ENCODE measurements around the gene LASP1NB. TPM values are rescaled to one million over a fixed set of nuclear protein-coding genes. Genes with fewer than 3 reads are reported as not detected.
A peak's percentile ranks its signal among the peaks of the same experiment; 100 is the strongest.
"Not testable (repeated sequence)": the region's sequence is repeated elsewhere in the genome, so short reads cannot be mapped to it uniquely, and the experiment has no call there.

The LASP1NB gene

GRCh38 chr17:38970804-38971203, 45.4 kb downstream of the LASP1NB start:
- Mint-ChIP-seq H3K27ac (no peak overlapping the region), H3K27me3 (ENCODE audit: insufficient read depth) (peaks cover 2% of the 10 kb centered on the region; the same call in 1 of the 2 replicates), H3K36me3 (ENCODE audit: low read depth) (no peaks in the 10 kb centered on the region), H3K9me3 (no peaks in the 10 kb centered on the region), H3K4me3 (no peak overlapping the region), H3K4me1 (ENCODE audit: low read depth) (no peaks in the 10 kb centered on the region)
- TF ChIP-seq CTCF (IDR thresholded peaks at IDR 0.05): no peak
- DNase-seq: no peak

GRCh38 chr17:38976187-38976551, 50.8 kb downstream of the LASP1NB start:
- H3K4me3 Mint-ChIP-seq; H3K27me3 Mint-ChIP-seq (ENCODE audit: insufficient read depth); H3K9me3 Mint-ChIP-seq; H3K36me3 Mint-ChIP-seq (ENCODE audit: low read depth): not testable (repeated sequence)
- Mint-ChIP-seq H3K4me1 (ENCODE audit: low read depth) (peaks cover 13% of the 10 kb centered on the region), H3K27ac (peak overlapping the region; percentile 68)
- peak; percentile 48 for DNase-seq

GRCh38 chr17:38978180-38978579, 52.8 kb downstream of the LASP1NB start:
- peaks cover 29% of the 10 kb centered on the region for H3K4me1 Mint-ChIP-seq (ENCODE audit: low read depth)
- no peaks in the 10 kb centered on the region for H3K36me3 Mint-ChIP-seq (ENCODE audit: low read depth)
- TF ChIP-seq CTCF (IDR thresholded peaks at IDR 0.05): no peak
- no peak overlapping the region for H3K27ac Mint-ChIP-seq
- DNase-seq: no peak
- H3K4me3 Mint-ChIP-seq: no peak overlapping the region
- 0 out of 2 replicates have a peak, but pooled peaks cover 2% of the 10 kb centered on the region for H3K27me3 Mint-ChIP-seq (ENCODE audit: insufficient read depth)
- H3K9me3 Mint-ChIP-seq: no peaks in the 10 kb centered on the region

Small RNA genes lying within 50 kb of the gene (microRNA-seq; reads per million reads assigned to microRNA genes)
- gene MIR6779: 3.1 reads per million

Other genes with a start within 250 kb of the LASP1NB start
- 10 to 100 TPM; 26.5 to 31.5 (median 30.2) TPM for gene MLLT6, start 220.3 kb upstream of the LASP1NB start, total RNA-seq (2021; fragmentation: NEBNext Ultra II Directional; extraction: Animal tissue kit (Norgen Biotek cat#: 25700))
- 10 to 100 TPM; 35.0 to 38.7 (median 36.6) TPM for gene CISD3, start 195.3 kb upstream of the LASP1NB start, total RNA-seq (2021; fragmentation: NEBNext Ultra II Directional; extraction: Animal tissue kit (Norgen Biotek cat#: 25700))
- gene PCGF2, start 177.3 kb upstream of the LASP1NB start, total RNA-seq (2021; fragmentation: NEBNext Ultra II Directional; extraction: Animal tissue kit (Norgen Biotek cat#: 25700)): 10 to 100 TPM; 59.7 to 73.5 (median 69.0) TPM
- gene PSMB3, start 172.9 kb upstream of the LASP1NB start, total RNA-seq (2021; fragmentation: NEBNext Ultra II Directional; extraction: Animal tissue kit (Norgen Biotek cat#: 25700)): 100 to 1,000 TPM; 232 to 273 (median 253) TPM
- gene PIP4K2B, start 126.1 kb upstream of the LASP1NB start, total RNA-seq (2021; fragmentation: NEBNext Ultra II Directional; extraction: Animal tissue kit (Norgen Biotek cat#: 25700)): 10 to 100 TPM; 48.7 to 61.8 (median 55.5) TPM
- 10 to 100 TPM; 11.0 to 13.7 (median 12.9) TPM for gene CWC25, start 100.3 kb upstream of the LASP1NB start, total RNA-seq (2021; fragmentation: NEBNext Ultra II Directional; extraction: Animal tissue kit (Norgen Biotek cat#: 25700))
- 1,000 to 10,000 TPM; 1,099 to 1,402 (median 1,310) TPM for gene RPL23, start 71.9 kb upstream of the LASP1NB start, total RNA-seq (2021; fragmentation: NEBNext Ultra II Directional; extraction: Animal tissue kit (Norgen Biotek cat#: 25700))
- 100 to 1,000 TPM; 428 to 517 (median 484) TPM for gene LASP1, start 55.6 kb upstream of the LASP1NB start, total RNA-seq (2021; fragmentation: NEBNext Ultra II Directional; extraction: Animal tissue kit (Norgen Biotek cat#: 25700))
- not detected for gene FBXO47, start 41.8 kb downstream of the LASP1NB start, total RNA-seq (2021; fragmentation: NEBNext Ultra II Directional; extraction: Animal tissue kit (Norgen Biotek cat#: 25700))
- gene PLXDC1, start 226.0 kb downstream of the LASP1NB start, total RNA-seq (2021; fragmentation: NEBNext Ultra II Directional; extraction: Animal tissue kit (Norgen Biotek cat#: 25700)): 1 to 10 TPM in 2 of 6 experiments, under 1 TPM in 4; 0.20 to 2.2 (median 0.69) TPM
- gene ARL5C, start 240.5 kb downstream of the LASP1NB start, total RNA-seq (2021; fragmentation: NEBNext Ultra II Directional; extraction: Animal tissue kit (Norgen Biotek cat#: 25700)): not detected